Activated CD4-positive, alpha-beta T cell treated with anti-CD3 and anti-CD28 coated beads for 24 hours (primary cell): ENCODE results near the gene INPPL1.
"Not testable (repeated sequence)": the region's sequence is repeated elsewhere in the genome, so short reads cannot be mapped to it uniquely, and the experiment has no call there.

Source experiments
- DNase-seq, 2 donors: peaks; one replicate each; pipeline ENCODE4 v3.0.0-alpha.2; 2020; ENCODE audit warnings: low read depth in 2 of 2

Gene INPPL1

GRCh38 chr11:72244060-72244360 lies 19.4 kb downstream of the INPPL1 start, which contains the start of gene PHOX2A:
Gene PHOX2A, minus strand, starts transcription at chr11:72244176. Its CDS starts 172 bp downstream, at chr11:72244004.
- no peak for DNase-seq

- DNase-seq: no peak
These were observed 20.0 kb downstream of the INPPL1 start for GRCh38 chr11:72244361-72245262.

- no peak for DNase-seq
These were observed 20.8 kb downstream of the INPPL1 start for GRCh38 chr11:72245263-72245816.

- DNase-seq: no peak
These were observed 23.0 kb downstream of the INPPL1 start for GRCh38 chr11:72247584-72247983.

GRCh38 chr11:72249961-72250360 lies 25.4 kb downstream of the INPPL1 start:
- DNase-seq: no peak

- no peak for DNase-seq
These were observed 26.3 kb downstream of the INPPL1 start for GRCh38 chr11:72250661-72251464.

- no peak for DNase-seq
These were observed 27.0 kb downstream of the INPPL1 start for GRCh38 chr11:72251614-72252013.

- DNase-seq: no peak
These were observed 28.8 kb downstream of the INPPL1 start for GRCh38 chr11:72253392-72253791.

- DNase-seq: no peak
These were observed 29.9 kb downstream of the INPPL1 start for GRCh38 chr11:72254299-72254993.

GRCh38 chr11:72257570-72257969 lies 33.0 kb downstream of the INPPL1 start:
- DNase-seq: no peak

- DNase-seq: no peak
These were observed 34.9 kb downstream of the INPPL1 start for GRCh38 chr11:72259490-72259889.

GRCh38 chr11:72260574-72260973 lies 36.0 kb downstream of the INPPL1 start:
- no peak for DNase-seq

- DNase-seq: no peak
These were observed 38.8 kb downstream of the INPPL1 start for GRCh38 chr11:72263361-72263760.

- no peak for DNase-seq
These were observed 41.4 kb downstream of the INPPL1 start for GRCh38 chr11:72265951-72266350.

GRCh38 chr11:72266960-72267359 lies 42.4 kb downstream of the INPPL1 start:
- not testable (repeated sequence) for DNase-seq

- DNase-seq: no peak
These were observed 43.5 kb downstream of the INPPL1 start for GRCh38 chr11:72267956-72268617.

GRCh38 chr11:72271980-72272379 lies 47.4 kb downstream of the INPPL1 start:
- DNase-seq: no peak

- no peak for DNase-seq
These were observed 49.9 kb downstream of the INPPL1 start for GRCh38 chr11:72274435-72274834.

- no peak for DNase-seq
These were observed 54.3 kb downstream of the INPPL1 start for GRCh38 chr11:72278905-72279304.

GRCh38 chr11:72280037-72280436 lies 55.5 kb downstream of the INPPL1 start:
- no peak for DNase-seq

- no peak for DNase-seq
These were observed 56.3 kb downstream of the INPPL1 start for GRCh38 chr11:72280726-72281315.
